Measurements from ENCODE around the gene SYNJ2.
A peak's percentile ranks its signal among the peaks of the same experiment; 100 is the strongest.

The SYNJ2 gene

GRCh38 chr6:157982563-157983405 is 1.1 kb downstream of the SYNJ2 start:
- Histone ChIP-seq H3K4me3 (ENCODE audit: low read depth, low read length, poor library complexity, severe bottlenecking) (peak overlapping the region; percentile 75), H3K4me2 (ENCODE audit: low read length) (peak overlapping the region; percentile 94), H3K27ac (ENCODE audit: low read depth, low read length, poor library complexity, severe bottlenecking) (no peak overlapping the region), H3F3A (ENCODE audit: insufficient read depth, low read length) (no peaks in the 10 kb centered on the region), H2AFZ (ENCODE audit: low read length) (no peak overlapping the region), H3K36me3 (ENCODE audit: insufficient read depth, low read length) (no peaks in the 10 kb centered on the region), H3K4me1 (ENCODE audit: insufficient read depth, low read length, severe bottlenecking) (peaks cover 16% of the 10 kb centered on the region), H3K9me2 (ENCODE audit: low read depth, low read length) (no peaks in the 10 kb centered on the region), H3K27me3 (ENCODE audit: insufficient read depth, low read length) (peaks cover 13% of the 10 kb centered on the region; the same call in 1 of the 2 replicates), H4K20me1 (ENCODE audit: insufficient read depth, low read length) (no peaks in the 10 kb centered on the region), H3K9ac (ENCODE audit: low read length) (peak overlapping the region; percentile 69; the same call in 1 of the 2 replicates), H3K9me3 (ENCODE audit: low read length) (no peaks in the 10 kb centered on the region), H3K79me2 (ENCODE audit: insufficient read depth, low read length) (no peaks in the 10 kb centered on the region)
- TF ChIP-seq EZH2 (IDR thresholded peaks at IDR 0.05; ENCODE audit: borderline replicate concordance, low read length): no peak
- TF ChIP-seq, protein P1, sequence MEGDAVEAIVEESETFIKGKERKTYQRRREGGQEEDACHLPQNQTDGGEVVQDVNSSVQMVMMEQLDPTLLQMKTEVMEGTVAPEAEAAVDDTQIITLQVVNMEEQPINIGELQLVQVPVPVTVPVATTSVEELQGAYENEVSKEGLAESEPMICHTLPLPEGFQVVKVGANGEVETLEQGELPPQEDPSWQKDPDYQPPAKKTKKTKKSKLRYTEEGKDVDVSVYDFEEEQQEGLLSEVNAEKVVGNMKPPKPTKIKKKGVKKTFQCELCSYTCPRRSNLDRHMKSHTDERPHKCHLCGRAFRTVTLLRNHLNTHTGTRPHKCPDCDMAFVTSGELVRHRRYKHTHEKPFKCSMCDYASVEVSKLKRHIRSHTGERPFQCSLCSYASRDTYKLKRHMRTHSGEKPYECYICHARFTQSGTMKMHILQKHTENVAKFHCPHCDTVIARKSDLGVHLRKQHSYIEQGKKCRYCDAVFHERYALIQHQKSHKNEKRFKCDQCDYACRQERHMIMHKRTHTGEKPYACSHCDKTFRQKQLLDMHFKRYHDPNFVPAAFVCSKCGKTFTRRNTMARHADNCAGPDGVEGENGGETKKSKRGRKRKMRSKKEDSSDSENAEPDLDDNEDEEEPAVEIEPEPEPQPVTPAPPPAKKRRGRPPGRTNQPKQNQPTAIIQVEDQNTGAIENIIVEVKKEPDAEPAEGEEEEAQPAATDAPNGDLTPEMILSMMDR (IDR thresholded peaks at IDR 0.05; ENCODE audit: low read length): peak; percentile 23; the same call in 1 of the 2 replicates

- Histone ChIP-seq H3K4me3 (ENCODE audit: low read depth, low read length, poor library complexity, severe bottlenecking) (no peak overlapping the region), H4K20me1 (ENCODE audit: insufficient read depth, low read length) (no peaks in the 10 kb centered on the region), H3K9me2 (ENCODE audit: low read depth, low read length) (no peaks in the 10 kb centered on the region), H3K4me1 (ENCODE audit: insufficient read depth, low read length, severe bottlenecking) (peaks cover 16% of the 10 kb centered on the region), H3K36me3 (ENCODE audit: insufficient read depth, low read length) (no peaks in the 10 kb centered on the region), H3K9me3 (ENCODE audit: low read length) (no peaks in the 10 kb centered on the region), H3K79me2 (ENCODE audit: insufficient read depth, low read length) (no peaks in the 10 kb centered on the region), H3K9ac (ENCODE audit: low read length) (no peak overlapping the region), H3K4me2 (ENCODE audit: low read length) (no peak overlapping the region), H2AFZ (ENCODE audit: low read length) (no peak overlapping the region), H3K27ac (ENCODE audit: low read depth, low read length, poor library complexity, severe bottlenecking) (no peak overlapping the region), H3F3A (ENCODE audit: insufficient read depth, low read length) (no peaks in the 10 kb centered on the region), H3K27me3 (ENCODE audit: insufficient read depth, low read length) (peaks cover 13% of the 10 kb centered on the region; the same call in 1 of the 2 replicates)
- TF ChIP-seq EZH2 (IDR thresholded peaks at IDR 0.05; ENCODE audit: borderline replicate concordance, low read length): no peak
- TF ChIP-seq, protein P1 (IDR thresholded peaks at IDR 0.05; ENCODE audit: low read length): no peak
Measured at GRCh38 chr6:157983406-157984119, 1.9 kb downstream of the SYNJ2 start.

DNA sequence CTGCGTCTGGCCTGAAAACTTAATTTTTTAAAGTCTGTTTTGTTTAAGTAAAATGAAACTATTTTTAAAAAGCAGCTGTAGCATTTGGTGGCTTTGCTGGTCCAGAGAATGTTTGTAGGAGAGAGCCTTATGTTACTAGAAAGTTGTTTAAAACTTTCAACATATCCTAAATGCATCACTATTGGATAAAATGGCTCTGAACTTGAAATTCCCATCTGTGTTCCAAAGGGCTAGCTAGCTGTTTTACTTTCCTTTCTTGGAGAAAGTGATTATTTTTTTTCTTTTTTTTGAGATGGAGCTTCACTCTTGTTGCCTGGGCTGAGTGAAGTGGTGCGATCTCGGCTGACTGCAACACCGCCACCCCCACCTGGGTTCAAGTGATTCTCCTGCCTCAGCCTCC is 2.5 kb downstream of the SYNJ2 start:
- Histone ChIP-seq H3K9me2 (ENCODE audit: low read depth, low read length) (no peaks in the 10 kb centered on the region), H4K20me1 (ENCODE audit: insufficient read depth, low read length) (no peaks in the 10 kb centered on the region), H3K79me2 (ENCODE audit: insufficient read depth, low read length) (no peaks in the 10 kb centered on the region), H3K9ac (ENCODE audit: low read length) (no peak overlapping the region), H3K4me3 (ENCODE audit: low read depth, low read length, poor library complexity, severe bottlenecking) (no peak overlapping the region), H3K27ac (ENCODE audit: low read depth, low read length, poor library complexity, severe bottlenecking) (no peak overlapping the region), H2AFZ (ENCODE audit: low read length) (no peak overlapping the region), H3K4me2 (ENCODE audit: low read length) (no peak overlapping the region), H3K27me3 (ENCODE audit: insufficient read depth, low read length) (peaks cover 13% of the 10 kb centered on the region; the same call in 1 of the 2 replicates), H3K9me3 (ENCODE audit: low read length) (no peaks in the 10 kb centered on the region), H3K36me3 (ENCODE audit: insufficient read depth, low read length) (no peaks in the 10 kb centered on the region), H3F3A (ENCODE audit: insufficient read depth, low read length) (no peaks in the 10 kb centered on the region), H3K4me1 (ENCODE audit: insufficient read depth, low read length, severe bottlenecking) (peaks cover 16% of the 10 kb centered on the region)
- TF ChIP-seq, protein P1 (IDR thresholded peaks at IDR 0.05; ENCODE audit: low read length): no peak
- TF ChIP-seq EZH2 (IDR thresholded peaks at IDR 0.05; ENCODE audit: borderline replicate concordance, low read length): no peak
